GM21576 (cell line): ENCODE results near the gene KLHL35.

Experiments used
- ATAC-seq: cut with Tn5 transposase; IDR thresholded peaks from one replicate; pipeline ENCODE4 v1.9.1; 2021; ENCODE audit warnings: mild to moderate bottlenecking, moderate library complexity; ENCODE audit not compliant: unreplicated experiment

KLHL35 gene

GRCh38 chr11:75442161-75442885 is 9.3 kb upstream of the KLHL35 start:
- no peak for ATAC-seq

- ATAC-seq = no peak
These were observed 8.8 kb upstream of the KLHL35 start for GRCh38 chr11:75441804-75442132.

GRCh38 chr11:75440960-75441803 is 8.2 kb upstream of the KLHL35 start:
- no peak for ATAC-seq

- ATAC-seq = no peak
These were observed 6.6 kb upstream of the KLHL35 start for GRCh38 chr11:75439495-75440120.

GRCh38 chr11:75439026-75439425 is 6.0 kb upstream of the KLHL35 start:
- ATAC-seq = no peak

- ATAC-seq = no peak
These were observed 5.1 kb upstream of the KLHL35 start for GRCh38 chr11:75437966-75438659.

- ATAC-seq = no peak
These were observed 3.8 kb upstream of the KLHL35 start for GRCh38 chr11:75436806-75437205.

GRCh38 chr11:75435571-75435925 is 2.5 kb upstream of the KLHL35 start:
- ATAC-seq = no peak

GRCh38 chr11:75434886-75435570 is 2.0 kb upstream of the KLHL35 start:
- ATAC-seq = no peak

GRCh38 chr11:75434051-75434450 is 1.0 kb upstream of the KLHL35 start:
- ATAC-seq = no peak

GRCh38 chr11:75433443-75433842 is 440 bp upstream of the KLHL35 start:
- ATAC-seq = no peak

- no peak for ATAC-seq
These were observed 1.2 kb downstream of the KLHL35 start for GRCh38 chr11:75431533-75432525.

- no peak for ATAC-seq
These were observed 2.1 kb downstream of the KLHL35 start for GRCh38 chr11:75430714-75431532.

- ATAC-seq = no peak
These were observed 2.9 kb downstream of the KLHL35 start for GRCh38 chr11:75429902-75430713.

- ATAC-seq = no peak
These were observed 3.4 kb downstream of the KLHL35 start for GRCh38 chr11:75429641-75429901.

GRCh38 chr11:75428989-75429640 is 3.9 kb downstream of the KLHL35 start:
- no peak for ATAC-seq

- ATAC-seq = peak; percentile 44
These were observed 4.7 kb downstream of the KLHL35 start for GRCh38 chr11:75428281-75428724.

GRCh38 chr11:75427181-75427580 is 5.8 kb downstream of the KLHL35 start:
- ATAC-seq = no peak
